NCI-H146 (cell line): ENCODE measurements around the gene FGD6.
"Not testable (repeated sequence)": the region's sequence is repeated elsewhere in the genome, so short reads cannot be mapped to it uniquely, and the experiment has no call there.

Experiments used
- DNase-seq: peaks from one replicate; lab custom pipeline; 2025; lab: John Stamatoyannopoulos, UW

Gene FGD6

DNA sequence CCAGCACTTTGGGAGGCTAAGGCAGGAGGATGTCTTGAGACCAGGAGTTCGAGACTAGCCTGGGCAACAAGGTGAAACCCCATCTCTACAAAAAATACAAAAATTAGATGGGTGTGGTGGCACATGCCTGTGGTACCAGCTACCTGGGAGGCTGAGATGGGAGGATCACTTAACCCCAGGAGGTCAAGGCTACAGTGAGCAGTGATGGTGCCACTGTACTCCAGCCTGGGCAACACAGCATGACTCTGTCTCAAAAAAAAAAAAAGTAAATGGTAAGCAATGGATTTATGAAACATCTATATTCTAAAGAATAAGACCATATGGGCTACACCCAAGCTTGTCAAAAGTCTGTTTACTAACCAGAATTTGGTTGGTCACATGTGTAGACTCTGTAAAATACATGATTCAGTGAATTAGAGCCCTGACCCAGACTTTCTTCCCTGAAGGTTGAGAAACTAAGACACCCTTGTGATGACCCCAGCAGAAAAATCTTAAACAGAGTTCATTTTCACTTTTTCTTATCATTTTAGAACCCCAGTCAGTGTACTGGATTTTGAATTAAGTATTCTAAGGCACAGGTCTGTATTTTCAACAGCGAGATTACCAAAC lies 12.1 kb downstream of the FGD6 start:
- DNase-seq: no peak

DNA sequence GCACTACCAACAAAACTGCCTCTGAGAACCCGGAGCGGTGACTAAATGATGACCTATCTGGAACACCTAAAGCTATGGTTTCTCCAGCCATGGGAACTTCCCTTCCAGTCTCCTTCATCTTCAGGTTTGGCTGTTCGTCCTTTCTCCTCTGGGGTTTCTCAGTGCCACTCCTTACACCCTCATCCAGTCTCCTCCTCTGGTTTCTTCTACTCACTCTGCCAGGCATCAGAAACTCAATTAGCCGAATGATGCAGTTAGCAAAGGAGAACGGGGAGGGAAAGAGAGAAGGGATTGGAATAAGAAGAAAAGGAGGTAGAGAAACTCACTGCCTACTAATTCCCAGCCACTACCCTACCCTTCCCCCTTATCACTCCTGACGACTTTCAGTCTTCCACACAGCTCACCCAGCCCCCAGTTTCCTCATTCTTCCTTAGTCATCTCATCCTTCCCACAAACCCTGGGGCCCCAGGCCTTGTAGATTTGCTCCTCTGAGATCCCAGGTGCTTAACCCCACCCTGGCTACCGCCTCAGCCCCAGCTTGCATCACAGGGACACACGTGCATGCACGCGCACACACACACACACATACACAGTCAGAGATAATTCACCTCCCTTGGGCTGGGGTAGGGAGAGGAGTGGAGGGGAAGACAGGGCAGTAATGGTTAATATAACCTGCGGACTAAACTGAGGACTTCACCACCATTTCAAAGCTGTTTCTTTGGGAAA lies 13.0 kb downstream of the FGD6 start:
- no peak for DNase-seq

DNA sequence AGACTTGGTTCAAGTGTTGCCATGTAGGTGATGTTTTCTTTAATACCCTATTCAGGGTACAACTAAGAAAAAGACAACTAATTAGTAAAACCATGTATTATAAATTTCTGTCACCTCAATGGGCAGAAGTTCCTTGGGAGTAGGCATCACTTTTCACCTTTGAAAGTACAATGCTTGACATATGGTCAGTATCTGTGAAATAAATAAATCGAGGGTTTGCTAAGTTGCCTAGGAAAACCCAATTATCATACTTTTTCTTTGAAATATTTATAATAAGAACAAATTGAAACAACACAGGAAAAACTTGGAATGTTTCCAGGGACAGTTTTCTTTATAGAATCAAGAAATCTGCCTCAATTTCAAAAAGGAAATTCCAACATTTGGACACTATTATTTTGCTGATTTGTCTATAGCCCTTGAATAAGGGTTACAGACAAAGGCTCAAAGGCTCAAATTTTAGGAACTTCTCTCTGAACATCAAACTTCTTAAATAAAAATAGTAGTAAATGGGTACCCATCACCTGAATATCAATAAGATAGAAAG lies 13.7 kb downstream of the FGD6 start:
- no peak for DNase-seq

DNA sequence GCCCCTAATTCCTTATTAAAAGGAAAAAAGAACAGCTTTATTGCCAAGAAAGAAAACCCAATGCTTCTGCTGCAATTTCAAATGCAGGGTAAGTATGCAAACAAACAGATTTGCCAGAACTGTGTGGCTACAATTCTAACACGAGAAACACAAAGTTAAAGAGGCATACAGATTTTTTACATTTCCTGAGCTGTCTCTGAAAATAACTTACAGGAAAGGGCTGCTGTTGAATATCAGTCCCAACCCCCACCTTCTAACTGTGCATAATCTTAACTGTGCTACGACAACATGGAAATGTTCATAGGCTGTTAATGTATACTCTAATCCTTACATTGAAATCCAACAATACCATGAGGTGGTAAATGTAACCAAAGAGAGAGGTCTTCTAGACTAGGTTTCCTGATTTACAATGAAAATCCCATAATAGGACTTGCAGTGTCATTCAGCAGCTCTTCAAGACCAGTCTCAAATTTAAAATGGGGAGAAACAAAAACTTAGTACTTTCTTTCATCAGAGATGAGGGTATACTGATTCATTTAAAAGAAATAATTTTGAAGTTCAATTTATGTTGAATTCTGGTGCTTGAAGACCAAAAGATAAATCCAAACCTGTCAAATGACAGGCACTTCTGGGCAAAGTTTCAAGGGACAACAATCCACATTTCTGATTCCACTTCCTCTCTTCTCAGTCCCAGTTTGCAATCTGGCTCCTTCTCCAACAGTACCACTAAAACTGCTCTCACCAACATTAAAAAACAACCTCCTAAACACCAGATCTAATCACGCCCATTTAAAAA lies 14.4 kb downstream of the FGD6 start:
- DNase-seq: no peak

GRCh38 chr12:95201056-95201670 lies 16.1 kb downstream of the FGD6 start:
- DNase-seq: no peak

DNA sequence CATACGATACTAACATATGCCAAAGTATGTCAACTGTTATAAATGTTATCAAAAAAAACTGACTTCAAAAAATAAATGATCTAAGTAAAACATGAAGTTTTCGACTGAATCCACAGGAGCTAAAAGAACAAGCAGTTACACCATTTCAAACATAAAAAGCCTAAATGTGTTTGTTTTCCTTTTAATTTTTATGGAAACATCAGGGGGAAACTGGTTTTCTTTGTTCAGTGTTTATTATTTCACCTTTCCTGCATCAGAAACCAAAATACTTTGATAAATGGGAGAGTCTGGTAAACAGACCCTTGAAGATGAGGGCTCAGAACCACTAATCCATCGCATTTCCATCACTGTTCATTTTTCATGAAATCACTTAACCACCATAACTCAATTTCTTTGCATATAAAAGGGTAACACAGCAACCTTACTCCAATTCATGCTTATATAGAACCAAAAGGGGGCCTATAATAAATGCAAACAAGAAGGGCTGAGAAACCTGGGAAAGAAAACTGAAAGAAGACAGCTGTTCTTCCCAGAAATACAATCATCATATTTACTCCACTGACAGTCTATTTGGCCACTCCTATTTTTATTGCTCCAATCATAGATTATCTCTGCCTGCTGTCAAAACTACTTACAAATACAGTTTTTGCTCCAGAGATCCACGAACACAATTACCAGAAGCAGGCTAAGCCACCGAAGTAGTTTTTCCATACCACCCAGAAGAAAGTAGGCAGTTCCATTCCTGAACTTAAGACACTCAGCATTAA lies 17.0 kb downstream of the FGD6 start:
- DNase-seq: no peak

GRCh38 chr12:95198914-95199313 lies 18.4 kb downstream of the FGD6 start:
- no peak for DNase-seq

DNA sequence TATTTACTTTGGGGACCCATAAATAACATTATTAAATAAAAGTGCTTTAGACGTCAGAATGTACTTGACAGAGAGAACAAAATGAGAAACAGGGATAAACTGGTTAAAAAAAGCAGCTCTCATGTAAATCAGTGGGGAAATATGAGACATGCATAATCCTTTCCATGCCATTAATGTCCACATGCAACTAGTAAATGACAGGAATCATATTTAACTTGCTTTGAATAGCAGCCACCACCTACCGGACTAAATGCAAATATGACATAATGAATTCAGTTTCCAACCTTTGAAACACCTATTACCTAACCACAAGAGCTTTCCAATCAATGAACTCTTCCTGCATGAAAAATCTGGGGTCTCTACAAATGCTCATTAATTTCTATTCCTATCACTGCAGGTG lies 19.6 kb downstream of the FGD6 start:
- peak; percentile 2 for DNase-seq

DNA sequence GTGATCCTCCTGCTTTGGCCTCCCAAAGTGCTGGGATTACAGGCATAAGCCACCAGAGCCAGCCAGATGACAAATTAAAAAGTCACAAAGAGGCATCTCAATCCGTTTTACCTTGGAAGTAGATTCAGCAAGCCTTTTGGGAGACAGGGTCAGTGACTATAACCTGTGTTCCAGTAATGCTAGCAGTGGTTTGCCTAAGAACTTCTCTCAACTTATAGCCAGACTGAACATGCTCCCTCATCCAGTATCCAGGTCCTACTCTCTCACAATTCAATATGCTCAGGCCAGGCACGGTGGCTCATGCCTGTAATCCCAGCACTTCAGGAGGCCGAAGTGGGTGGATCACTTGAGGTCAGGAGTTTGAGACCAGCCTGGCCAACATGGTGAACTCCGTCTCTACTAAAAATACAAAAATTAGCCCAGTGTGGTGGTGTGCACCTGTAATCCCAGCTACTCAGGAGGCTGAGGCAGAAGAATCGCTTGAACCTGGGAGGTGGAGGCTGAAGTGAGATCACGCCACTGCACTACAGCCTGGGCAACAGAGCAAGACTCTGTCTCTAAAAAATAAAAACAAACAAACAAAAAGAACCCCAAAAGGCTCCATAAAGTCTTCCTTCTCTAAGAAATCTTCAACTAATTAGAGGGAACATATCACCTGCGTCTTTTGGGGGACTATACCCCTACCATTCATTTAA lies 20.2 kb downstream of the FGD6 start:
- DNase-seq: not testable (repeated sequence)

DNA sequence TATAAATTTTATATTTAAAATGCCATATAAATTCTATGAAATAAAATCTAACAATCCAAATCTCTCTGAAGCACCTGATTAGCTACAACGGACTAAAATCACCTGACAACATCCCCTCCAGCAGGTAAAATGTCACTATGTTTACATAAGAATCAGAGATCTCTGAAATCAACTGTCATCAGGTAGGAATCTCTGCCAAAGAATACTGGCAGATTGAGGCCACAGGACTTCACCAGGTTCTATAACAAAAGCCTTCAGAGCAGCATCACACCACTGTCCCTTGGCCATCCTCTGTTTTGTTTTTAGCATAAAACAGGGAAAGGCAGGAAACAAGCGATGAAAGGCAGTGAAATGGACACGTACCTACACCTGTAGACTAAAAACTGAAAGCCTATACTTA lies 22.1 kb downstream of the FGD6 start:
- DNase-seq: no peak

- no peak for DNase-seq
Measured at GRCh38 chr12:95193139-95193538, 24.1 kb downstream of the FGD6 start.

GRCh38 chr12:95192271-95192670 lies 25.0 kb downstream of the FGD6 start:
- no peak for DNase-seq

- peak; percentile 58 for DNase-seq
Measured at GRCh38 chr12:95191060-95191696, 26.1 kb downstream of the FGD6 start.

- DNase-seq: no peak
Measured at GRCh38 chr12:95187865-95188415, 29.3 kb downstream of the FGD6 start.

GRCh38 chr12:95185854-95186253 lies 31.4 kb downstream of the FGD6 start:
- no peak for DNase-seq

DNA sequence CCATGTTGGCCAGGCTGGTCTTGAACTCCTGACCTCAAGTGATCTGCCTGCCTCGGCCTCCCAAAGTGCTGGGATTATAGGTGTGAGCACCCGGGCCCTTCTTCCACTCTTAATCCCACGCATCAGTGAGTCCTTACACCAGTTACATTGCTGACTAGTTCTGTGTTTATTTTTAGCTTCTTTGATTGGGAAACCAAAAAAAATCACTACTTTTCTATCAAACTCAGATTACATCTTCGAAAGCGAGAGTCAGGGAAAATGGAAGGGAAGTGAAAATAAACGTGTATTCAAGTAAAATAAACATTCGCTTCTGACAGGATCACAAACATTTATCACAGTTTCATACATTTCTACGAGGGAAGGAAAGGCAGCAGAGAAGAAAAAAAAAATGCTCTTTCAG lies 32.2 kb downstream of the FGD6 start:
- DNase-seq: no peak

GRCh38 chr12:95184121-95184520 lies 33.1 kb downstream of the FGD6 start:
- no peak for DNase-seq

GRCh38 chr12:95182868-95183415 lies 34.3 kb downstream of the FGD6 start:
- DNase-seq: no peak

- no peak for DNase-seq
Measured at GRCh38 chr12:95181103-95181502, 36.2 kb downstream of the FGD6 start.

DNA sequence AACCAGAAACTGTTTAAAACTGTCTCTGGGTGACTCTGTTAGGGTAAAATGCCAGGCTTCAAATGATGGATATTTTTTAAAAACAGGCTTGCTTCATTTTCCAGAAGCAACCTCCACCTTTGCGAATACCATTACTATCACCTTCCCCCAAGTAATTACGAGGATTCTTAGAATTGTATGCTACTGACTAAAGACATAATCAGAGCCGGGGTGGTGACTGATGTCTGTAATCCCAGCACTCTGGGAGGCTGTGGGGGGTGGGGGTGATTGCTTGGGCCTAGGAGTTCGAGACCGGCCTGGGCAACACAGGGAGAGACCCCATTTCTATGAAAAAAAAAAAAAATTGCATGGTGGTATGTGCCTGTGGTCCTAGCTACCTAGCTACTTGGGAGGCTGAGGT lies 38.3 kb downstream of the FGD6 start:
- no peak for DNase-seq
